GM12878 (cell line): ENCODE data around the gene SURF6. TPM values are rescaled to one million over a fixed set of nuclear protein-coding genes. Genes with fewer than 3 reads are reported as not detected.

ENCODE experiments used
- ATAC-seq: fragments of 200-7000 bp; cut with Tn5 transposase; 3 replicates; pipeline ENCODE4 v1.9.1; 2020; ENCODE audit warnings: mild to moderate bottlenecking, moderate library complexity
- BruUV-seq: library from RNA; stranded (reverse); fragments of 400-500 nt; replicated peaks from 2 replicates; lab custom pipeline; 2021; lab: Mats Ljungman, UMichigan
- CTCF ChIA-PET: fragments of 300-600 bp; sonication (Branson Sonifier 250); formaldehyde crosslinking; extraction: SDS; loops from one replicate; lab custom pipeline; 2021; ENCODE audit warnings: inconsistent platforms; lab: Yijun Ruan, JAX
- POLR2A ChIA-PET: fragments of 350-600 bp; formaldehyde crosslinking; extraction: SDS; loops from one replicate; lab custom pipeline; 2021; ENCODE audit warnings: inconsistent platforms; lab: Charles Lee
- RAD21 ChIA-PET: fragments of 300-600 bp; sonication (Branson Sonifier 250); formaldehyde crosslinking; loops from one replicate; lab custom pipeline; 2023; ENCODE audit warnings: antibody characterized with exemption; ENCODE audit not compliant: unreplicated experiment; lab: Charles Lee
- SMC1A ChIA-PET: fragments of 300-600 bp; sonication (Branson Sonifier 250); formaldehyde crosslinking; loops from one replicate; lab custom pipeline; 2023; ENCODE audit not compliant: unreplicated experiment, uncharacterized antibody; lab: Charles Lee
- DNase-seq: peaks from one replicate; pipeline ENCODE4 v3.0.0-alpha.2; 2011; ENCODE audit warnings: low read depth, low spot score
- FAIRE-seq: peaks from 3 replicates; lab custom pipeline; 2011; peaks lifted over from hg19 to GRCh38; lab: Jason Lieb, UNC
- H2AFZ ChIP-seq: 2 replicates; pipeline ENCODE4 v1.6.0; 2011; ENCODE audit warnings: low read depth, low read length, control low read depth; ENCODE audit not compliant: control insufficient read depth
- H3K27ac ChIP-seq: 2 replicates; pipeline ENCODE4 v1.5.1; 2011; ENCODE audit warnings: control low read depth; ENCODE audit not compliant: control insufficient read depth, insufficient read depth
- H3K27me3 ChIP-seq, 2 experiments: replicated peaks in 1 of 2; 2 replicates each; pipeline versions ENCODE4 v1.6.0 to v1.6.1; 2011; ENCODE audit warnings: low read length in 1 of 2; ENCODE audit not compliant: control insufficient read depth in 2 of 2, insufficient read depth in 2 of 2
- H3K36me3 ChIP-seq, 2 experiments: 2 replicates each; pipeline ENCODE4 v1.5.1; 2011; ENCODE audit warnings: low read length in 1 of 2; ENCODE audit not compliant: control insufficient read depth in 2 of 2, insufficient read depth in 2 of 2
- H3K4me1 ChIP-seq: 2 replicates; pipeline ENCODE4 v1.6.1; 2011; ENCODE audit warnings: mild to moderate bottlenecking, low read length, moderate library complexity, mixed read lengths; ENCODE audit not compliant: control insufficient read depth, insufficient read depth
- H3K4me2 ChIP-seq: 2 replicates; pipeline ENCODE4 v1.6.0; 2011; ENCODE audit warnings: control low read depth; ENCODE audit not compliant: control insufficient read depth, insufficient read depth
- H3K4me3 ChIP-seq: fragments of 200-600 bp; sonication (generic); 2 replicates; pipeline ENCODE4 v1.5.1; 2016
- H3K79me2 ChIP-seq: 2 replicates; pipeline ENCODE4 v1.6.0; 2011; ENCODE audit warnings: low read length; ENCODE audit not compliant: control insufficient read depth, insufficient read depth
- H3K9ac ChIP-seq: 2 replicates; pipeline ENCODE4 v1.8.0; 2011; ENCODE audit warnings: low read length, control low read depth, mixed read lengths; ENCODE audit not compliant: control insufficient read depth, insufficient read depth
- H3K9me3 ChIP-seq: replicated peaks from 3 replicates; pipeline ENCODE4 v1.5.1; 2011; ENCODE audit warnings: mild to moderate bottlenecking, low read length; ENCODE audit not compliant: control insufficient read depth, insufficient read depth
- H4K20me1 ChIP-seq: 2 replicates; pipeline ENCODE4 v1.6.0; 2011; ENCODE audit not compliant: control insufficient read depth, insufficient read depth
- E2F4 ChIP-seq: IDR thresholded peaks from 2 replicates; pipeline ENCODE4 v1.6.1; 2012; ENCODE audit warnings: low read depth, low read length, improper control_type of control experiment
- POLR2A ChIP-seq: IDR thresholded peaks from 2 replicates; pipeline ENCODE4 v1.6.1; 2011; ENCODE audit warnings: low read depth, mild to moderate bottlenecking, low read length
- POLR2AphosphoS5 ChIP-seq: IDR thresholded peaks from 2 replicates; pipeline ENCODE4 v1.6.1; 2011; ENCODE audit warnings: mild to moderate bottlenecking, low read length, inconsistent platforms
- WGBS: methylation state at CpG from one replicate; pipeline ENCODE4 v1.1.6; 2016; ENCODE audit warnings: low lambda C conversion rate; ENCODE audit not compliant: insufficient replicate concordance, insufficient coverage; ENCODE audit errors: missing lambda C conversion rate; 5-methylcytosine and 5-hydroxymethylcytosine counted together
- in situ Hi-C: fragments of 300-500 bp; cut with MboI; formaldehyde crosslinking; loops from 9 replicates; pipeline ENCODE4 v1.14.3; 2018; ENCODE audit warnings: mixed read lengths
- intact Hi-C: fragments of 100-400 bp; cut with micrococcal nuclease; formaldehyde crosslinking; loops from one replicate; pipeline ENCODE4 v1.14.2; 2022; ENCODE audit not compliant: unreplicated experiment
- polyA plus RNA-seq, 11 experiments: library from polyadenylated mRNA; depleted of rRNA in 4 of 11; unstranded in 6 of 11; stranded (reverse) in 5 of 11; fragments of >200 nt; fragmentation: Nextera tagmentation in 4 of 11; fragmentation: Illumina TruSeq in 1 of 11; extraction: Ambion mirVana in 4 of 11; extraction: Trizol in 1 of 11; gene quantifications; 1 replicate in 1 of 11; 2 replicates in 10 of 11; pipeline versions ENCODE4 v1.2.1 to v1.2.3, GENCODE V29; 2011 to 2016; ENCODE audit warnings: inconsistent platforms in 2 of 11, missing spikeins in 2 of 11, low read depth in 1 of 11
- total RNA-seq, 4 experiments: library from RNA; depleted of rRNA in 3 of 4; stranded (reverse); fragments of >200 nt in 3 of 4; fragmentation: Illumina TruSeq in 1 of 4; extraction: Trizol in 1 of 4; gene quantifications; 2 replicates each; pipeline versions ENCODE4 v1.2.1 to v1.2.3, GENCODE V29; 2013 to 2021

Gene SURF6
- total and polyA plus RNA-seq, 10 of the 15 experiments (the other 5 are each of a cell fraction or from before 2014, with no cell fraction given) = 2.2 to 27.2 (median 15.1) TPM

GRCh38 chr9:133361507-133362092 lies 25.6 kb upstream of the SURF6 start:
- no peaks in the 10 kb centered on the region for H3K27me3 ChIP-seq
- H3K36me3 ChIP-seq = peaks cover 33 to 47% of the 10 kb centered on the region in 2 experiments
- SMC1A ChIA-PET = no interaction called here
- peaks cover 6% of the 10 kb centered on the region; the same call in 1 of the 2 replicates for H4K20me1 ChIP-seq
- RAD21 ChIA-PET = no interaction called here
- DNase-seq = no peak
- peak; percentile 64 for TF ChIP-seq POLR2A
- TF ChIP-seq E2F4 = no peak
- TF ChIP-seq POLR2AphosphoS5 = 0 out of 2 replicates have a peak, but pooled peaks have one; percentile 15
- ATAC-seq = no peak
- in situ Hi-C loops (no loop called here), intact Hi-C loops (no loop called here)
- H3K79me2 ChIP-seq = peaks cover 11% of the 10 kb centered on the region
- no peak overlapping the region for H3K4me3 ChIP-seq
- H3K4me2 ChIP-seq = no peak overlapping the region
- H2AFZ ChIP-seq = no peak overlapping the region
- no peak for FAIRE-seq
- POLR2A ChIA-PET = interaction anchor here (0.9 kb wide), 1 partner anchor 13 kb away, joined by 5 read pairs; no protein-coding TSS in a partner anchor
- no peak overlapping the region for H3K9ac ChIP-seq
- no peak overlapping the region for H3K27ac ChIP-seq
- WGBS = 83% methylated on average over 13 of the region's 13 CpGs
- CTCF ChIA-PET = no interaction called here
- no peaks in the 10 kb centered on the region; the same call in none of the 2 replicates for H3K4me1 ChIP-seq
- no TSS peak for BruUV-seq
- H3K9me3 ChIP-seq = no peaks in the 10 kb centered on the region
